GM19395 (cell line): ENCODE measurements around the gene CTNNA3.
"Not testable (repeated sequence)": the region's sequence is repeated elsewhere in the genome, so short reads cannot be mapped to it uniquely, and the experiment has no call there.

Experiments used
- ATAC-seq: cut with Tn5 transposase; IDR thresholded peaks from one replicate; pipeline ENCODE4 v1.9.1; 2021; ENCODE audit warnings: mild to moderate bottlenecking, moderate library complexity; ENCODE audit not compliant: unreplicated experiment

Gene CTNNA3

GRCh38 chr10:66472156-66472555 is 1223.8 kb downstream of the CTNNA3 start:
- ATAC-seq: no peak

DNA sequence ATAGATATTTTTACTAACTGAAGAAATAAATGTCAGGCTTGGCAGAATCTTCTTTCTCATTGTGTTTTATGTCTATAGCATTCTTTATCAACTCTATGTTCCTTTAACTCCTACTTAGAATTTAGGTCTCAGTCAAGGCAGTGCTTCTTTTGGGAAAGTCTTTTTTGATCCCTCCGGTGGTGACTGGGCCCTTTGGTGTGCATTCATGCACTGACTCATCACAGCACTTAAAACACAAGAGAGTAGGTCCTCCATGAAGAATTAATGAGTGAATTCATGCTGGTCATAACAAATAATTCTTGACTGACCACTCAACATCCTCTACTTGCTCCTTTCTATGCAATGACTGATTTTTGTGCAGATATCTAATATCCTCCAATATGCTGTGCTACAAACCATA is 1229.0 kb downstream of the CTNNA3 start:
- no peak for ATAC-seq

- ATAC-seq: no peak
These were observed 1229.4 kb downstream of the CTNNA3 start for GRCh38 chr10:66466622-66467021.

DNA sequence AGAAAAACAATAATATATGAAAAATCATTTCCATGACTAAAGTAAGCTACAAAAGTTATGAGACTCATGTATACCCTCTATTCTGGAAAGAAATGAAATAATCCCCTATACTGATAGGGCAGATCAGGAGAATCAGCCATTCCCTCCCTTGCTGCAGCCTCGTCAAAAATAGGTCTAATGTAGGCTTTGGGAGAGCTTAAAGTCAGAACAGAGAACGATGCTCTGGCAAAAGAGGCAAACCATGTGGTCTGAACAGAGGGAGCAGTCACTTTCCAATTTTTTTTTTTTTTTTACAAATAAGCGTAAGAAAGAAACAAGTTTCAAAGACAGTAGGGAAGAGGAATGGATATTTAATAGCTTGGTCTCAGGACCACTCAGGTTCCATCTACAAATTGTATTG is 1232.4 kb downstream of the CTNNA3 start:
- no peak for ATAC-seq

DNA sequence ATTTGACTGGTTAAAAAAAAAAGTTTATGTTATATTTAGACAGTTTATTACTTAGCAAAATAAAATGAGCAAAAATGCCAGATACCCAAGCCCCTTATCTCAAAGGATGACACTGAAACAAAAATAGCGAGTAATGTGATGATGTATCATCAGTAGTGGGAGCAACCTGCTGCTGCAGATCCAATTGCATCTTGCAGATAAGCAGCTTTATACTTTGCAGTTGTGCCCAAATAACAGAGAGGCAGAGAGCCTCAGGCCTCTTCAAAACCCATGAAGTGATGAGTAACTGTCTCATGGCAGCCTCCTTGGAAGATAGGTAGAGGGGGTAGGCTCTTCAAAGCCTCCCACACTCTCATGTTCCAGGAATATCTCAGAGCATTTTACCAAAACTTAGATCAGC is 1238.4 kb downstream of the CTNNA3 start:
- no peak for ATAC-seq

DNA sequence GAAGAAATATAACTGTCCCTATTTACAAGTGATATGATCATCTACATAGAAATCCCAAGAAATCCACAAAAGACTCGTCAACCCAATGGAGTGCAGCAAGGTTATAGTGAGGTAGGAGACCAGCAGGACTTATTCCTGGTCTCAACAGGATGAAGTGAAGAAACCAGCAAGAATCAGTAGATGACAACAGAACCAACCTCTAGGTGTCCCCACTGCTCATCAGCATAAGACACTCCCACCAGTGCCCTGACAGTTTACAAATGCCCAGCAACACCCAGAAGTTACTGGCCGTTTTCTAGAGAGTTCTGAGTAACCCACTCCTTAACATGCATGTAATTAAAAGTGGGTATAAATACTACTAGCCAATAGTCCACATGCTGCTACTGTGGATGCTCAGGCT is 1240.7 kb downstream of the CTNNA3 start:
- ATAC-seq: no peak

DNA sequence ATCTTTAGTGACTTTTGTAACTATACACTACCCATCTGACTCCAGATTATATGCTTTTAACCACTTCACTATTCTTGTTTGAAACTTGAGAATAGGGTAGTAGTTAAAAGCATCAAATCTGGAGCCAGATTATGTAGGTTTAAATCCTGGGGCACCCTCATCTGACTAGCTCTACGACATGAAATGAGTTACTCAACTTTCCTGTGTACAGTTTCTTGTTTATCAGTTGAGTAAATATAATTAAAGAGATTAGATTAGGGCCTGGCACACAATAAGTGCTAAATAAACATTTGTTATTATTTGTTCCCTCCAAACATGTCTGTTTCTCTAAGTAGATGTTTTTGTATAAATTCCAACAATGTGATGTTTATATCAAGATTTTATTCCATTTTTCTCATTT is 1255.4 kb downstream of the CTNNA3 start:
- no peak for ATAC-seq

DNA sequence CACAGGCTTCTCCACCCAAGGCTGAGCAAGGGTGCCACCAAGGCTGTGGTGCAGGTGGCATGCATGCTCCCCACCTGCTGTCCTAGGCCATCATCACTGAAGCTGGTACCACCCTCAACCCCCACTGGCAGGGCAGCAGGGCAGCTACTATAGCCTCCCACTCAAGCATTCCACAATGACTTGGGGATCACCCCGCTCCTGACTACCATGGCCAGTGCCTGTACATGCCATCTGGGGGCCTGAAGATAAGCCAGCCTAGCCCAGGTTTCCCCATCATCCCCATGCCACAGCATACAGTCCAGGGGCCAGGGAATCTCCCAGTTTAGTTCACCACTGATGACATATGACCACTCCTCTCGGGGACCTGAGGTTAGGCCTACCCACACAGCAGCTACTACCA is 1281.1 kb downstream of the CTNNA3 start:
- ATAC-seq: no peak

- no peak for ATAC-seq
These were observed 1290.4 kb downstream of the CTNNA3 start for GRCh38 chr10:66405566-66405965.

DNA sequence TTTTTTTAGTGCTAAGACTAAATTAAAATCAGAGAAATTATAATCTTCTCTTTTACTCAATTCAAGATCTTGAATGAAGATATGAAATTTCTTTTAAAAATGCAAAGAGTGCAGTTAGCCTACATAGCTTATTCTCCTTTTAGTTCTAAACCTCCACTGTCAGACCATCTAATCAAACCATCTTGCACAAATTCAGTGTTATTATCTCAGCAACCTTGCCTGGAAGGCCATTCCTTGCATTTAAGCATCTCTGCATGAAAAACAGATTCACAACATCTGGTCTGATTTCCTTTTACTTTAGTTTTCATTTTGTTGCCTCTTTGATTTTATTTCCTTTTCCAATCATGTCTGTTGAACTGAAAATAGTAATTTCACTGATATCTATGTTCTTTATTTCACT is 1297.3 kb downstream of the CTNNA3 start:
- no peak for ATAC-seq

- no peak for ATAC-seq
These were observed 1301.5 kb downstream of the CTNNA3 start for GRCh38 chr10:66394342-66395063.

GRCh38 chr10:66390926-66391325 is 1305.1 kb downstream of the CTNNA3 start:
- no peak for ATAC-seq

DNA sequence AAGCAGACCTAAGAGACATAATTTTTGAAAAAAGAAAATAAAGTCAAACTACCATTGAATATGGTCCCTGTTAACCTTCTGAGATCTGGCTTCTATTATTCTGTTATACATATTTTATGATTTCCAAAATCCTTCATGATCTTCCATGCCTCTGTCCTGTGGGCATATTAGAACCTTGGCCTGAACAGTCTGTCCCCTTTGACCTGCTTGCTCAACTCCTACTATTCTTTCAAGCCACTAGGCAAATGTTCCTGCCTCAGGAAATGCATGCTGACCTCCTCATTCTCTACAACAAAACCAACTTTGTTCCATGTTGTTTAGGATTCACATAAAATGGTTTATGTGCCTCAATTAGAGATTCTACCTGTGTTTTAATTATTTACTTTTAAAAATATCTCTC is 1315.0 kb downstream of the CTNNA3 start:
- ATAC-seq: no peak

- ATAC-seq: no peak
These were observed 1317.7 kb downstream of the CTNNA3 start for GRCh38 chr10:66378117-66378876.

GRCh38 chr10:66368146-66368545 is 1327.8 kb downstream of the CTNNA3 start:
- ATAC-seq: no peak

DNA sequence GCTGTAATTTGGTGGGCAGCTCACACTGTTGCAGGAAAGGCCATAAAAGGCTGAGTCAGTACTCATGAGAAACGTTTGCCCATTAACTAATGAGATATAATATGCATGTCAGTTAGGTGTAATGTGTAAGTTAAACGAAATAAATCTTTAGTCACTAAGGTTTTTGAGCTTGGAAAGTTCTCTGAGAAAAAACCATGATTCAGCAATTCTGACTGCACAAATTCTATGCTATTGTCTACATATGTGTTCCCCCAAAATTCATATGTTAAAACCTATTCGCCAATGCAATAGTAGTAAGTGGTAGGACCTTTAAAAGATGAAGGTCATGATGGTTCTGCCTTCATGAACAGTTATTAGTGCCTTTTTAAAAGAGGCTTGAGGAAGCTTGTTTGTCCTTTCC is 1329.8 kb downstream of the CTNNA3 start:
- ATAC-seq: no peak

DNA sequence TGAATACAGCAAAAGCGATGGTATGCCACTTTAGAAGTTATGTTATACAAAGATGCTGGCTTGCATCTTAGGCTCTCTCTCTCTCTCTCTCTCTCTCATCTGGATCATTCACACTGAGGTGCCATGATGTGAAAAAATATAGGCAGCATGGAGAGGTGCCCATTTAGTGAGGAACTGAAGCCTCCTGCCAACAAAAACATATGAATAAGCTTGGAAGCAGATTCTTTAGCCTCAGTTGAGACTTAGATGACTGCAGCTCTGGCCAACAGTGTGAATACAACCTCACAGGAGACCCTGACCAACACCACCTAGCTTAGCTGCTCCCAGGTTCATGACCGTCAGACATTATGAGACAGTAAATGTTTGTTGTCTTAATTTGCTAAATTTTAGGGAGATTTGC is 1330.3 kb downstream of the CTNNA3 start:
- no peak for ATAC-seq

GRCh38 chr10:66362522-66362921 is 1333.5 kb downstream of the CTNNA3 start:
- no peak for ATAC-seq

GRCh38 chr10:66353822-66354221 is 1342.2 kb downstream of the CTNNA3 start:
- not testable (repeated sequence) for ATAC-seq

GRCh38 chr10:66353422-66353821 is 1342.6 kb downstream of the CTNNA3 start:
- no peak for ATAC-seq

- ATAC-seq: no peak
These were observed 1345.2 kb downstream of the CTNNA3 start for GRCh38 chr10:66350622-66351399.

GRCh38 chr10:66349726-66350125 is 1346.3 kb downstream of the CTNNA3 start:
- no peak for ATAC-seq
